Spleen (tissue), 11 donors: Measurements from ENCODE around the gene HID1. TPM values are rescaled to one million over a fixed set of nuclear protein-coding genes. Genes with fewer than 3 reads are reported as not detected.

ENCODE experiments used
- DNase-seq: peaks from one replicate; pipeline ENCODE4 v3.0.0-alpha.2; 2020
- H3K27ac ChIP-seq, 8 donors: fragments of 200-600 bp; sonication (generic) in 7 of 8; 1 replicate in 4 of 8; 2 replicates in 4 of 8; pipeline versions ENCODE4 v1.5.0 to v1.8.0; 2016 to 2021; ENCODE audit warnings: inconsistent platforms in 4 of 8, mild to moderate bottlenecking in 4 of 8, moderate library complexity in 1 of 8
- H3K27me3 ChIP-seq, 7 donors: fragments of 200-600 bp; sonication (generic) in 6 of 7; replicated peaks in 1 of 7; 1 replicate in 4 of 7; 2 replicates in 3 of 7; pipeline versions ENCODE4 v1.5.0 to v1.8.0; 2016 to 2021; ENCODE audit warnings: inconsistent platforms in 3 of 7, mild to moderate bottlenecking in 1 of 7
- H3K36me3 ChIP-seq, 6 donors: fragments of 200-600 bp; sonication (generic) in 5 of 6; 1 replicate in 4 of 6; 2 replicates in 2 of 6; pipeline versions ENCODE4 v1.5.0 to v1.8.0; 2016 to 2021; ENCODE audit warnings: inconsistent platforms in 2 of 6
- H3K4me1 ChIP-seq, 6 donors: fragments of 200-600 bp; sonication (generic) in 5 of 6; 1 replicate in 3 of 6; 2 replicates in 3 of 6; pipeline versions ENCODE4 v1.5.0 to v1.8.0; 2016 to 2021; ENCODE audit warnings: inconsistent platforms in 3 of 6
- H3K4me3 ChIP-seq, 8 donors: fragments of 200-600 bp; sonication (generic) in 7 of 8; 1 replicate in 4 of 8; 2 replicates in 4 of 8; pipeline versions ENCODE4 v1.5.0 to v1.8.0; 2016 to 2021; ENCODE audit warnings: inconsistent platforms in 4 of 8, mild to moderate bottlenecking in 4 of 8, moderate library complexity in 2 of 8
- H3K9me3 ChIP-seq, 8 donors: fragments of 200-600 bp; sonication (generic) in 7 of 8; 1 replicate in 4 of 8; 2 replicates in 4 of 8; pipeline versions ENCODE4 v1.5.0 to v1.8.0; 2016 to 2021; ENCODE audit warnings: inconsistent platforms in 4 of 8
- POLR2A ChIP-seq, 3 donors: fragments of 450-650 bp; IDR thresholded peaks; one replicate each; pipeline ENCODE4 v1.5.1; 2017; ENCODE audit warnings: antibody characterized with exemption in 3 of 3, mild to moderate bottlenecking in 1 of 3
- POLR2AphosphoS5 ChIP-seq, 3 donors: sonication (generic); formaldehyde crosslinking; IDR thresholded peaks; one replicate each; pipeline ENCODE4 v1.5.1; 2017; ENCODE audit warnings: antibody characterized with exemption in 3 of 3
- WGBS, 5 donors: extraction: QIAGEN DNeasy Blood & Tissue Kit in 3 of 5; methylation state at CpG; one replicate each; pipeline versions ENCODE4 v1.1.5 to v1.1.7; 2013 to 2018; 5-methylcytosine and 5-hydroxymethylcytosine counted together
- intact Hi-C: fragments of 100-400 bp; cut with DNase I; formaldehyde crosslinking; loops from one replicate; pipeline ENCODE4 v1.15.0; 2023; ENCODE audit warnings: low total_unique reads
- polyA plus RNA-seq, 3 donors: library from polyadenylated mRNA; stranded (reverse); fragments of 200-250 nt; gene quantifications; one replicate each; pipeline ENCODE4 v1.2.1, GENCODE V29; 2013
- total RNA-seq, 7 donors: library from RNA; depleted of rRNA in 3 of 7; stranded (reverse); fragments of >200 nt in 3 of 7; fragmentation: NEBNext Ultra II Directional in 4 of 7; extraction: Animal tissue kit (Norgen Biotek cat#: 25700) in 4 of 7; gene quantifications; one replicate each; pipeline versions ENCODE4 v1.1.0 to v1.2.1, GENCODE V29; 2016 to 2021
- TF ChIP-seq, protein P1 (sequence below), 11 experiments: fragments of 200-600 bp in 7 of 11; fragments of 450-650 bp in 4 of 11; sonication (generic) in 4 of 11; IDR thresholded peaks in 8 of 11; conservative IDR thresholded peaks in 3 of 11; 1 replicate in 7 of 11; 2 replicates in 4 of 11; pipeline versions ENCODE4 v1.4.0 to v1.8.0; 2016 to 2021; ENCODE audit warnings: antibody characterized with exemption in 11 of 11, inconsistent platforms in 4 of 11, mild to moderate bottlenecking in 1 of 11
- donor health status: healthy with polysubstance abuse.
- donor health status: DM: no; HTN: no; CAD: no; lungs with moderate emphysema.
- donor health status: DM: no; HTN: no; CAD: no.
- donor health status: Bipolar disorder and iron deficiency.
- donor health status: healthy.
- donor health status: DM: no; HTN: no; CAD: no.
- donor health status: DM: yes; HTN: yes; CAD: no.

HID1 gene
- total and polyA plus RNA-seq, 10 donors = 5.2 to 39.4 (median 24.8) TPM

DNA sequence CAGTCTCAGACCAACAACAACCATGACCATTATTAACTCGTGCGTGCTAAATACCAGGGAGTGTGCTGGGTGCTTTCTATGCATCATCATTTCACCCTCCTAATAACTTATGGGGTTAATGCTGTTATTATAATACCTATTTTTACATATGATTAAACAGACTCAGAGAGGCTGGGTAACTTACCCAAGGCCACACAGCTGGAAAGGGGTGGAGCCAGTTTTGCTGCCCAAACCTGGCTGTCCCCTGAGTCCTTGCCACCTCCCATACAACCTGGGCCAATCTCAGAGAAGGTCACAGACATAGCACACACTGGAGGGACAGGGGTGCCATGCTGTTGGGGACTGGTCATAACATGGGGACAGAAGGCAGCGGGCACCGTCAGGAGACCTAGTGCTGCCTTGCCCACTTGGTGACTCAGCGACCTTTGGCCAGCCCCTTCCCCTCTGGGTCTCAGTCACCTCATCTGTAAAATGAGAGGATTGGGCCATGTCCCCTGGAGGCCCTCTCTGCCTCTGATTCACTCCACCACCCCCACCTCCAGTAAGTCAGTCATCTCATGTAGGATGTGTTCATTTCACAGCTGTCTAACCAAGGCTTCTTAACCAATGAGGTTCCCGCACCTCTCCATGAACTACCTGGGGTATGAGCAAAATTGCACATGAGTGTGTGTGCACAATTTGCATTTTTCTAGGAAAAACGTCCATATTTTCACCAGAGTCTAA is 67.7 kb downstream of the HID1 start:
- DNase-seq = no peak
- TF ChIP-seq POLR2AphosphoS5 (IDR thresholded peaks at IDR 0.05) (no peak), POLR2A (IDR thresholded peaks at IDR 0.05) (no peak)
- TF ChIP-seq, protein P1, sequence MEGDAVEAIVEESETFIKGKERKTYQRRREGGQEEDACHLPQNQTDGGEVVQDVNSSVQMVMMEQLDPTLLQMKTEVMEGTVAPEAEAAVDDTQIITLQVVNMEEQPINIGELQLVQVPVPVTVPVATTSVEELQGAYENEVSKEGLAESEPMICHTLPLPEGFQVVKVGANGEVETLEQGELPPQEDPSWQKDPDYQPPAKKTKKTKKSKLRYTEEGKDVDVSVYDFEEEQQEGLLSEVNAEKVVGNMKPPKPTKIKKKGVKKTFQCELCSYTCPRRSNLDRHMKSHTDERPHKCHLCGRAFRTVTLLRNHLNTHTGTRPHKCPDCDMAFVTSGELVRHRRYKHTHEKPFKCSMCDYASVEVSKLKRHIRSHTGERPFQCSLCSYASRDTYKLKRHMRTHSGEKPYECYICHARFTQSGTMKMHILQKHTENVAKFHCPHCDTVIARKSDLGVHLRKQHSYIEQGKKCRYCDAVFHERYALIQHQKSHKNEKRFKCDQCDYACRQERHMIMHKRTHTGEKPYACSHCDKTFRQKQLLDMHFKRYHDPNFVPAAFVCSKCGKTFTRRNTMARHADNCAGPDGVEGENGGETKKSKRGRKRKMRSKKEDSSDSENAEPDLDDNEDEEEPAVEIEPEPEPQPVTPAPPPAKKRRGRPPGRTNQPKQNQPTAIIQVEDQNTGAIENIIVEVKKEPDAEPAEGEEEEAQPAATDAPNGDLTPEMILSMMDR (IDR thresholded peaks at IDR 0.05 in 8 of 11, conservative IDR thresholded peaks at IDR 0.05 in 3 of 11) = no peak
- intact Hi-C loops = no loop called here
- H3K4me3 ChIP-seq = no peak overlapping the region
- 72 to 84% (median 79%) methylated on average over 4 to 7 of the region's 7 CpGs for WGBS, 5 donors
- H3K27ac ChIP-seq = no peak overlapping the region
- no peaks in the 10 kb centered on the region for H3K9me3 ChIP-seq
- no peaks in the 10 kb centered on the region for H3K4me1 ChIP-seq
- H3K36me3 ChIP-seq = no peaks in the 10 kb centered on the region
- H3K27me3 ChIP-seq = peaks cover 0 to 58% (median 6%) of the 10 kb centered on the region in 7 donors

DNA sequence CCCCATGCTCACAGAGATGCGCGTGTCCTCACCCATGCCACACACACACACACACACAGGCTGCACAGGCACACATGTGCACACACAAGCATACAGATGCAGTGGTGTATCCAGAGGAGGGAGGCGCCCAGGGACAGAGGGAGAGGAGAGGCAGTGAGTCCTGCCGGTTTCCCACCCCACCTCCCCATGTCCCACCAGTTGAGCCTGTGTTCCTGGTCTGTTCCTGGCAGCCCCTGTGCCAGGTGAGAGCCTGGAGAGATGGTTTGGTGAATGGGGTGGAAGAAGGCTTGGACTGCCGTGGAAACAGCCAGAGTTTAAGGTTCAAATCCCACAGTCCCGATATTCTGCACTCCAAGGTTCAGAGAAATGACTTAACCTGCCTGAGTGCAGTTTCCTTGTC is 68.9 kb downstream of the HID1 start:
- DNase-seq = no peak
- 73 to 81% (median 77%) methylated on average over 6 of the region's 6 CpGs for whole genome bisulfite sequencing, 5 donors
- Histone ChIP-seq H3K4me1 (no peaks in the 10 kb centered on the region), H3K9me3 (no peaks in the 10 kb centered on the region), H3K27me3 (peaks cover 0 to 58% (median 6%) of the 10 kb centered on the region in 7 donors), H3K27ac (no peak overlapping the region), H3K4me3 (no peak overlapping the region), H3K36me3 (no peaks in the 10 kb centered on the region)
- intact Hi-C loops = no loop called here
- TF ChIP-seq POLR2A (IDR thresholded peaks at IDR 0.05) (no peak), POLR2AphosphoS5 (IDR thresholded peaks at IDR 0.05) (no peak)
- TF ChIP-seq, protein P1 (IDR thresholded peaks at IDR 0.05 in 8 of 11, conservative IDR thresholded peaks at IDR 0.05 in 3 of 11) = no peak

DNA sequence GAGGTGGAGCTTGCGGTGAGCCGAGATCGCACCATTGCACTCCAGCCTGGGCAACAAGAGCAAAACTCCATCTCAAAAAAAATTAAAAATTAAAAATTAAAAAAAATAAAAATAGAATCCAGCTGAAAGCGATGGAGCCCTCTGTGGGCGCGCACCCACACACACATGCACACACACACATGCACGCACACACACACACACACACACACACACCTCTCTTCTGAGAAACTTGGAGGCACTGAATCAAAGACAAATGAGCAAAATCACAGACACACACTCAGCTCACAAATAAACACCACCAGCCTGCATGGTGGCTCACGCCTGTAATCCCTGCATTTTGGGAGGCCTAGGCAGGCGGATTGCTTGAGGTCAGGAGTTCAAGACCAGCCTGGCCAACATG is 69.5 kb downstream of the HID1 start:
- peaks cover 0 to 58% (median 6%) of the 10 kb centered on the region in 7 donors for H3K27me3 ChIP-seq
- WGBS, 5 donors = 84 to 92% (median 86%) methylated on average over 9 of the region's 9 CpGs
- TF ChIP-seq POLR2A (IDR thresholded peaks at IDR 0.05) (no peak), POLR2AphosphoS5 (IDR thresholded peaks at IDR 0.05) (no peak)
- TF ChIP-seq, protein P1 (IDR thresholded peaks at IDR 0.05 in 8 of 11, conservative IDR thresholded peaks at IDR 0.05 in 3 of 11) = no peak

DNA sequence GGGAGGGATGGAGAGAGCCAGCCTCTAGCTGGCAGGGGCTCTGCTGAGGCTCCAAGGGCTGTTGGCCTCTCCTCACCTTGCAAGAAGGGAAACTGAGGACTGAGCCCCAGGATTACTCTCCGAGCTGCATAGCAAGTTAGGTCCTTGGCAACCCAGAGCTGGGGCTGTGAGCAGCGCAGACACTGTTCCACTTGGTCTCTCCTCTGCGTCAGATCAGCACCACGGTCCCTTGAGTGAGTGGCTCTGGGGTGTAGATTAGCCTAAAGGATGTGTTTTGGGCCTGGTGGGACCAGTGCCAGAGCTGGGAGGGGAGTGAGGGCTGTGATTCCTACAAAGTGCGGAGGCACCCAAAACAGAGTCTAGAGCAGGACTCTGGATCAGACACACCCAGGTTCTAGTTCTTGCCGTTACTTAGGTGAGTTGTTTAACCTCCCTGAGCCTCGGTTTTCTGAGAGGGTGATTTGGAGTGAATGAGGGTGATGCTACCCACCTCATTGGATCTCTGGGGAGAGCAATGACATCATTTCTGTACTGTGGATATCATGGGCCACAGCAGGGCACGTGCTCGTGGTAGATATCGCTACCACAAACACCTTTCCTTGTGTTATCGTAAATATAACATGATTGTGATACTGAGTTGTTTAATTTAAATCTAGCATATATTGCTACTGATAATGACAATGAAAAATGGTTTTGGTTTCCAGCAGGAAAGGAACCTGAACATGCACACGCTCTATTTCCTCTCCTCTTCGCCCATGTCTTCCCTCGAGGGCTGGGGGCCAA is 71.0 kb downstream of the HID1 start:
- intact Hi-C loops = no loop called here
- no peaks in the 10 kb centered on the region for H3K4me1 ChIP-seq
- no peaks in the 10 kb centered on the region for H3K36me3 ChIP-seq
- DNase-seq = no peak
- 40 to 54% (median 48%) methylated on average over 11 to 14 of the region's 14 CpGs for WGBS, 5 donors
- H3K9me3 ChIP-seq = no peaks in the 10 kb centered on the region
- no peak overlapping the region for H3K4me3 ChIP-seq
- H3K27ac ChIP-seq = no peak overlapping the region
- peaks cover 0 to 58% (median 6%) of the 10 kb centered on the region in 7 donors for H3K27me3 ChIP-seq
- no peak for TF ChIP-seq POLR2AphosphoS5 (IDR thresholded peaks at IDR 0.05)
- TF ChIP-seq, protein P1 (IDR thresholded peaks at IDR 0.05 in 8 of 11, conservative IDR thresholded peaks at IDR 0.05 in 3 of 11) = no peak

More for the DNA sequence above, 69.5 kb downstream of the HID1 start:
- H3K27ac ChIP-seq = no peak overlapping the region
- intact Hi-C loops = no loop called here
- H3K36me3 ChIP-seq = no peaks in the 10 kb centered on the region
- no peak for DNase-seq
- no peaks in the 10 kb centered on the region for H3K4me1 ChIP-seq
- H3K4me3 ChIP-seq = no peak overlapping the region
- H3K9me3 ChIP-seq = no peaks in the 10 kb centered on the region
